ENCODE results near the gene ZNF662.

The ZNF662 gene

GRCh38 chr3:42906848-42907183, 874 bp downstream of the ZNF662 start:
- Histone ChIP-seq H3K9ac (ENCODE audit: low read depth, low read length) (no peak overlapping the region), H3K27me3 (ENCODE audit: insufficient read depth, low read length) (no peaks in the 10 kb centered on the region), H3K36me3 (ENCODE audit: insufficient read depth, low read length) (no peaks in the 10 kb centered on the region), H3K27ac (ENCODE audit: low read depth, low read length) (no peak overlapping the region), H3K9me3 (ENCODE audit: insufficient read depth, low read depth, low read length) (peaks cover 7% of the 10 kb centered on the region; the same call in 1 of the 2 replicates), H3K4me1 (ENCODE audit: insufficient read depth, low read length) (no peaks in the 10 kb centered on the region), H3K4me3 (ENCODE audit: low read length) (no peak overlapping the region)
- WGBS = 94% methylated on average over 4 of the region's 4 CpGs

GRCh38 chr3:42908675-42909074, 2.7 kb downstream of the ZNF662 start:
- no peak overlapping the region for H3K27ac ChIP-seq (ENCODE audit: low read depth, low read length)
- H3K36me3 ChIP-seq (ENCODE audit: insufficient read depth, low read length) = no peaks in the 10 kb centered on the region; the same call in 1 of the 2 replicates
- H3K9ac ChIP-seq (ENCODE audit: low read depth, low read length) = no peak overlapping the region
- H3K4me3 ChIP-seq (ENCODE audit: low read length) = no peak overlapping the region
- 84% methylated on average over 7 of the region's 7 CpGs for WGBS
- H3K4me1 ChIP-seq (ENCODE audit: insufficient read depth, low read length) = no peaks in the 10 kb centered on the region
- no peaks in the 10 kb centered on the region for H3K27me3 ChIP-seq (ENCODE audit: insufficient read depth, low read length)
- H3K9me3 ChIP-seq (ENCODE audit: insufficient read depth, low read depth, low read length) = peaks cover 19% of the 10 kb centered on the region

GRCh38 chr3:42911551-42911950, 5.6 kb downstream of the ZNF662 start:
- Histone ChIP-seq H3K27me3 (ENCODE audit: insufficient read depth, low read length) (no peaks in the 10 kb centered on the region), H3K9ac (ENCODE audit: low read depth, low read length) (no peak overlapping the region), H3K9me3 (ENCODE audit: insufficient read depth, low read depth, low read length) (peaks cover 48% of the 10 kb centered on the region), H3K4me3 (ENCODE audit: low read length) (no peak overlapping the region), H3K4me1 (ENCODE audit: insufficient read depth, low read length) (no peaks in the 10 kb centered on the region), H3K36me3 (ENCODE audit: insufficient read depth, low read length) (no peaks in the 10 kb centered on the region; the same call in 1 of the 2 replicates), H3K27ac (ENCODE audit: low read depth, low read length) (no peak overlapping the region)
- WGBS = 99% methylated on average over 2 of the region's 2 CpGs

DNA sequence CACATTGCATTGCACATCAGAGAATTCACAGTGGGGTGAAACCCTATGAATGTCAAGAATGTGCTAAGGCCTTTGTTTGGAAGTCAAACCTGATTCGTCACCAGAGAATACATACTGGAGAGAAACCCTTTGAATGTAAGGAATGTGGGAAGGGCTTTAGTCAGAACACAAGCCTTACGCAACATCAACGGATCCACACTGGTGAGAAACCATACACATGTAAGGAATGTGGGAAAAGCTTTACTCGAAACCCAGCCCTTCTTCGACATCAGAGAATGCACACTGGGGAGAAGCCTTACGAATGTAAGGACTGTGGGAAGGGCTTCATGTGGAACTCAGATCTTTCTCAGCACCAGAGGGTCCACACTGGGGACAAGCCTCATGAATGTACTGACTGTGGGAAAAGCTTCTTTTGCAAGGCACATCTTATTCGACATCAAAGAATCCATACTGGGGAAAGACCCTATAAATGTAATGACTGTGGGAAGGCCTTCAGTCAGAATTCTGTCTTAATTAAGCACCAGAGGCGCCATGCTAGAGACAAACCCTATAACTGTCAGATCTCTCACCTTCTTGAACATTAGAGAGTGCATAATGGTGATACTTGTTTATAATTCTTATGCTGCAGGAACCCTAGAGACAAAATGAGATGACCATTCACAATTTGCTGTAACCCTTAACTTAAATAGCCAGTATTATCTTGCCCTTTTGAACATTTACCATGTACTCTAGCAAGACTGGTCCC, 9.0 kb downstream of the ZNF662 start:
- H3K9ac ChIP-seq (ENCODE audit: low read depth, low read length) = no peak overlapping the region
- no peak overlapping the region for H3K4me3 ChIP-seq (ENCODE audit: low read length)
- H3K9me3 ChIP-seq (ENCODE audit: insufficient read depth, low read depth, low read length) = peaks cover 70% of the 10 kb centered on the region
- no peaks in the 10 kb centered on the region for H3K4me1 ChIP-seq (ENCODE audit: insufficient read depth, low read length)
- 94% methylated on average over 7 of the region's 8 CpGs for WGBS
- peak overlapping the region; percentile 24; the same call in 1 of the 2 replicates for H3K27ac ChIP-seq (ENCODE audit: low read depth, low read length)
- H3K27me3 ChIP-seq (ENCODE audit: insufficient read depth, low read length) = no peaks in the 10 kb centered on the region
- H3K36me3 ChIP-seq (ENCODE audit: insufficient read depth, low read length) = no peaks in the 10 kb centered on the region; the same call in 1 of the 2 replicates

- 95% methylated on average over 4 of the region's 4 CpGs for WGBS
- Histone ChIP-seq H3K9ac (ENCODE audit: low read depth, low read length) (no peak overlapping the region), H3K36me3 (ENCODE audit: insufficient read depth, low read length) (no peaks in the 10 kb centered on the region), H3K9me3 (ENCODE audit: insufficient read depth, low read depth, low read length) (peaks cover 18% of the 10 kb centered on the region; the same call in 1 of the 2 replicates), H3K27me3 (ENCODE audit: insufficient read depth, low read length) (no peaks in the 10 kb centered on the region), H3K4me1 (ENCODE audit: insufficient read depth, low read length) (no peaks in the 10 kb centered on the region), H3K4me3 (ENCODE audit: low read length) (no peak overlapping the region), H3K27ac (ENCODE audit: low read depth, low read length) (no peak overlapping the region)
These were observed 17.7 kb downstream of the ZNF662 start for GRCh38 chr3:42923606-42924005.

GRCh38 chr3:42926310-42926709, 20.4 kb downstream of the ZNF662 start:
- H3K27ac ChIP-seq (ENCODE audit: low read depth, low read length) = no peak overlapping the region
- H3K27me3 ChIP-seq (ENCODE audit: insufficient read depth, low read length) = no peaks in the 10 kb centered on the region
- no peaks in the 10 kb centered on the region for H3K36me3 ChIP-seq (ENCODE audit: insufficient read depth, low read length)
- no peak overlapping the region for H3K4me3 ChIP-seq (ENCODE audit: low read length)
- no peak overlapping the region for H3K9ac ChIP-seq (ENCODE audit: low read depth, low read length)
- H3K4me1 ChIP-seq (ENCODE audit: insufficient read depth, low read length) = no peaks in the 10 kb centered on the region
- H3K9me3 ChIP-seq (ENCODE audit: insufficient read depth, low read depth, low read length) = peaks cover 5% of the 10 kb centered on the region; the same call in 1 of the 2 replicates

GRCh38 chr3:42934111-42934510, 28.2 kb downstream of the ZNF662 start:
- 97% methylated on average over 4 of the region's 5 CpGs for WGBS
- no peaks in the 10 kb centered on the region for H3K4me1 ChIP-seq (ENCODE audit: insufficient read depth, low read length)

DNA sequence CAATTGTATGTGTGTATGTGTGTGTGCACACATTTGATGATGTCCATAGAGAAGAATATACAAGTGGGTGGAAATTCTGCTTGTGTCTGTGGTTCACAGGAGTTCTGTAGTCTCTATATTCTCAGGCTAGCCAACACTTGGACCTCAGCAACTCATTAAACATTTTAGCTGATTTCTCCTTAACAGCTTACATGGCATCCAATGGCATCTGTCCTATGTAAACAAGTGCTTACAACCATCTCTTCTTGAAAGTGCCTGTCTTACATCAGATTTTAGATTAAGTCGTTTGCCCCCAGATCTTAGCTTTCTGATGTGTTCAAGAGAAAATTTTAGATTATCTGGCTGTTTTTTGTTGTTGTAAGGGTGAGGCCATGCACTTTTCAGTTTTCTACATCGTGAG, 29.0 kb downstream of the ZNF662 start:
- Histone ChIP-seq H3K27ac (ENCODE audit: low read depth, low read length) (no peak overlapping the region), H3K4me3 (ENCODE audit: low read length) (no peak overlapping the region), H3K9ac (ENCODE audit: low read depth, low read length) (no peak overlapping the region), H3K4me1 (ENCODE audit: insufficient read depth, low read length) (no peaks in the 10 kb centered on the region), H3K36me3 (ENCODE audit: insufficient read depth, low read length) (no peaks in the 10 kb centered on the region), H3K9me3 (ENCODE audit: insufficient read depth, low read depth, low read length) (no peaks in the 10 kb centered on the region), H3K27me3 (ENCODE audit: insufficient read depth, low read length) (no peaks in the 10 kb centered on the region)
- WGBS = 94% methylated on average over 2 of the region's 2 CpGs

More at GRCh38 chr3:42934111-42934510, 28.2 kb downstream of the ZNF662 start:
- H3K9me3 ChIP-seq (ENCODE audit: insufficient read depth, low read depth, low read length) = no peaks in the 10 kb centered on the region
- no peak overlapping the region for H3K4me3 ChIP-seq (ENCODE audit: low read length)
- no peaks in the 10 kb centered on the region for H3K36me3 ChIP-seq (ENCODE audit: insufficient read depth, low read length)
- H3K9ac ChIP-seq (ENCODE audit: low read depth, low read length) = no peak overlapping the region
- H3K27ac ChIP-seq (ENCODE audit: low read depth, low read length) = no peak overlapping the region
- no peaks in the 10 kb centered on the region for H3K27me3 ChIP-seq (ENCODE audit: insufficient read depth, low read length)

GRCh38 chr3:42935472-42935871, 29.5 kb downstream of the ZNF662 start:
- Histone ChIP-seq H3K27me3 (ENCODE audit: insufficient read depth, low read length) (no peaks in the 10 kb centered on the region), H3K9me3 (ENCODE audit: insufficient read depth, low read depth, low read length) (no peaks in the 10 kb centered on the region), H3K36me3 (ENCODE audit: insufficient read depth, low read length) (no peaks in the 10 kb centered on the region), H3K9ac (ENCODE audit: low read depth, low read length) (no peak overlapping the region), H3K4me1 (ENCODE audit: insufficient read depth, low read length) (no peaks in the 10 kb centered on the region), H3K4me3 (ENCODE audit: low read length) (no peak overlapping the region), H3K27ac (ENCODE audit: low read depth, low read length) (no peak overlapping the region)
- WGBS = 94% methylated on average over 1 of the region's 1 CpG

GRCh38 chr3:42936157-42936981, 30.4 kb downstream of the ZNF662 start:
- 95% methylated on average over 43 of the region's 43 CpGs for WGBS
- H3K9me3 ChIP-seq (ENCODE audit: insufficient read depth, low read depth, low read length) = no peaks in the 10 kb centered on the region
- H3K36me3 ChIP-seq (ENCODE audit: insufficient read depth, low read length) = no peaks in the 10 kb centered on the region
- no peak overlapping the region for H3K4me3 ChIP-seq (ENCODE audit: low read length)
- H3K4me1 ChIP-seq (ENCODE audit: insufficient read depth, low read length) = no peaks in the 10 kb centered on the region
- H3K27ac ChIP-seq (ENCODE audit: low read depth, low read length) = no peak overlapping the region
- no peak overlapping the region for H3K9ac ChIP-seq (ENCODE audit: low read depth, low read length)
- H3K27me3 ChIP-seq (ENCODE audit: insufficient read depth, low read length) = no peaks in the 10 kb centered on the region

DNA sequence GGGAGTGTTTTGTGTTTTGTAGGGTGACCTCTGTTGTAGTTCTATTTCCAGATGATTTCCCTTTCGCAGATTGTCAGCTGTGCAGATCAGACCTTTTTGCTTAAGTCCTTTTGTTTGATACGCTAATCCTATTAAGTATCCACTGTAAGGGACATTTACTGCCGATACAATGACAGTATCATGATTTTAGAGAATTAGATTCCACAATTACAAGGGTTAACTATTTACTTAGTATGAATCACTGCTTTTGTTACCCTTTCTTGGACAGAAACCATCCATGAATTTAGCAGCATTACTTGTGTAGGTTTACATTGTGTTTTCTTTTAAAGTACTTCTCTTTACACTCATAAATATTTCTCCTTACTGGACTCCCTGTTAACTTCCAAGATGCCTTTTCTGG, 31.4 kb downstream of the ZNF662 start:
- Histone ChIP-seq H3K27me3 (ENCODE audit: insufficient read depth, low read length) (no peaks in the 10 kb centered on the region), H3K9me3 (ENCODE audit: insufficient read depth, low read depth, low read length) (no peaks in the 10 kb centered on the region), H3K4me3 (ENCODE audit: low read length) (no peak overlapping the region), H3K9ac (ENCODE audit: low read depth, low read length) (no peak overlapping the region), H3K4me1 (ENCODE audit: insufficient read depth, low read length) (no peaks in the 10 kb centered on the region), H3K36me3 (ENCODE audit: insufficient read depth, low read length) (no peaks in the 10 kb centered on the region), H3K27ac (ENCODE audit: low read depth, low read length) (no peak overlapping the region)
- WGBS = 95% methylated on average over 3 of the region's 3 CpGs
